ENCODE measurements around the gene TMPRSS13. TPM values are rescaled to one million over a fixed set of nuclear protein-coding genes. Genes with fewer than 3 reads are reported as not detected.
A peak's percentile ranks its signal among the peaks of the same experiment; 100 is the strongest.

The TMPRSS13 gene
- total and polyA plus RNA-seq, 9 of the 15 experiments (the other 6 are each of a cell fraction or from before 2014, with no cell fraction given), result 0.11 to 0.29 (median 0.15) TPM

GRCh38 chr11:117946842-117947526 lies 17.8 kb upstream of the TMPRSS13 start (continued):
- TF ChIP-seq, protein P1, sequence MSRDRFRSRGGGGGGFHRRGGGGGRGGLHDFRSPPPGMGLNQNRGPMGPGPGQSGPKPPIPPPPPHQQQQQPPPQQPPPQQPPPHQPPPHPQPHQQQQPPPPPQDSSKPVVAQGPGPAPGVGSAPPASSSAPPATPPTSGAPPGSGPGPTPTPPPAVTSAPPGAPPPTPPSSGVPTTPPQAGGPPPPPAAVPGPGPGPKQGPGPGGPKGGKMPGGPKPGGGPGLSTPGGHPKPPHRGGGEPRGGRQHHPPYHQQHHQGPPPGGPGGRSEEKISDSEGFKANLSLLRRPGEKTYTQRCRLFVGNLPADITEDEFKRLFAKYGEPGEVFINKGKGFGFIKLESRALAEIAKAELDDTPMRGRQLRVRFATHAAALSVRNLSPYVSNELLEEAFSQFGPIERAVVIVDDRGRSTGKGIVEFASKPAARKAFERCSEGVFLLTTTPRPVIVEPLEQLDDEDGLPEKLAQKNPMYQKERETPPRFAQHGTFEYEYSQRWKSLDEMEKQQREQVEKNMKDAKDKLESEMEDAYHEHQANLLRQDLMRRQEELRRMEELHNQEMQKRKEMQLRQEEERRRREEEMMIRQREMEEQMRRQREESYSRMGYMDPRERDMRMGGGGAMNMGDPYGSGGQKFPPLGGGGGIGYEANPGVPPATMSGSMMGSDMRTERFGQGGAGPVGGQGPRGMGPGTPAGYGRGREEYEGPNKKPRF (IDR thresholded peaks at IDR 0.05; ENCODE audit: low read depth, low read length), result no peak
- TF ChIP-seq SMC3 (conservative IDR thresholded peaks at IDR 0.05; ENCODE audit: insufficient read depth, low read depth, low read length) (peak; percentile 91), FOS (IDR thresholded peaks at IDR 0.05; ENCODE audit: extremely low read depth, insufficient read length) (peak; percentile 5), RCOR1 (IDR thresholded peaks at IDR 0.05; ENCODE audit: borderline replicate concordance in 1 of 2, low read depth in 2 of 2, low read length in 2 of 2) (peak in 1 of 2 experiments; percentile 48; a peak in 1 of 4 replicates), XRCC5 (IDR thresholded peaks at IDR 0.05; ENCODE audit: low read depth, low read length) (peak; percentile 73; the same call in 1 of the 2 replicates), U2AF1 (optimal IDR thresholded peaks at IDR 0.05; ENCODE audit: low read depth, low read length) (no peak), NFRKB (IDR thresholded peaks at IDR 0.05; ENCODE audit: low read depth) (no peak), FOSL1 (tag; conservative IDR thresholded peaks at IDR 0.05) (peak; percentile 93), RB1 (IDR thresholded peaks at IDR 0.05; ENCODE audit: low read depth) (peak; percentile 48; the same call in 1 of the 2 replicates), JUND (IDR thresholded peaks at IDR 0.05; ENCODE audit: borderline replicate concordance, low read depth, low read length) (peak; percentile 97), JUND (tag; IDR thresholded peaks at IDR 0.05; ENCODE audit: borderline replicate concordance, low read depth, low read length) (peak; percentile 95; the same call in 2 of the 3 replicates), HDAC2 (IDR thresholded peaks at IDR 0.05) (0 out of 2 replicates have a peak, but pooled peaks have one; percentile 21), ZFP30 (CRISPR knock-in tag; IDR thresholded peaks at IDR 0.05; ENCODE audit: borderline replicate concordance) (no peak), RAD21 (CRISPR knock-in tag; conservative IDR thresholded peaks at IDR 0.05 in 1 of 2, IDR thresholded peaks at IDR 0.05 in 1 of 2) (peak; percentile 93 to 96), ZNF592 (IDR thresholded peaks at IDR 0.05) (peak; percentile 31; the same call in 1 of the 2 replicates), EP400 (IDR thresholded peaks at IDR 0.05) (0 out of 2 replicates have a peak, but pooled peaks have one; percentile 27), CREB1 (IDR thresholded peaks at IDR 0.05) (no peak), CREB1 (CRISPR knock-in tag; IDR thresholded peaks at IDR 0.05) (no peak)
- TF ChIP-seq, protein P2, sequence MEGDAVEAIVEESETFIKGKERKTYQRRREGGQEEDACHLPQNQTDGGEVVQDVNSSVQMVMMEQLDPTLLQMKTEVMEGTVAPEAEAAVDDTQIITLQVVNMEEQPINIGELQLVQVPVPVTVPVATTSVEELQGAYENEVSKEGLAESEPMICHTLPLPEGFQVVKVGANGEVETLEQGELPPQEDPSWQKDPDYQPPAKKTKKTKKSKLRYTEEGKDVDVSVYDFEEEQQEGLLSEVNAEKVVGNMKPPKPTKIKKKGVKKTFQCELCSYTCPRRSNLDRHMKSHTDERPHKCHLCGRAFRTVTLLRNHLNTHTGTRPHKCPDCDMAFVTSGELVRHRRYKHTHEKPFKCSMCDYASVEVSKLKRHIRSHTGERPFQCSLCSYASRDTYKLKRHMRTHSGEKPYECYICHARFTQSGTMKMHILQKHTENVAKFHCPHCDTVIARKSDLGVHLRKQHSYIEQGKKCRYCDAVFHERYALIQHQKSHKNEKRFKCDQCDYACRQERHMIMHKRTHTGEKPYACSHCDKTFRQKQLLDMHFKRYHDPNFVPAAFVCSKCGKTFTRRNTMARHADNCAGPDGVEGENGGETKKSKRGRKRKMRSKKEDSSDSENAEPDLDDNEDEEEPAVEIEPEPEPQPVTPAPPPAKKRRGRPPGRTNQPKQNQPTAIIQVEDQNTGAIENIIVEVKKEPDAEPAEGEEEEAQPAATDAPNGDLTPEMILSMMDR (IDR thresholded peaks at IDR 0.05 in 2 of 3, conservative IDR thresholded peaks at IDR 0.05 in 1 of 3; ENCODE audit: insufficient read depth in 2 of 3, low read depth in 1 of 3, low read length in 3 of 3), result peak; percentile 90 to 97 (median 96)

Data from K562 (cell line).